ENCODE measurements around the gene CLIP4. TPM values are rescaled to one million over a fixed set of nuclear protein-coding genes. Genes with fewer than 3 reads are reported as not detected.

Gene CLIP4
- total RNA-seq, 1 experiment from 2014 or later = 0.39 TPM

DNA sequence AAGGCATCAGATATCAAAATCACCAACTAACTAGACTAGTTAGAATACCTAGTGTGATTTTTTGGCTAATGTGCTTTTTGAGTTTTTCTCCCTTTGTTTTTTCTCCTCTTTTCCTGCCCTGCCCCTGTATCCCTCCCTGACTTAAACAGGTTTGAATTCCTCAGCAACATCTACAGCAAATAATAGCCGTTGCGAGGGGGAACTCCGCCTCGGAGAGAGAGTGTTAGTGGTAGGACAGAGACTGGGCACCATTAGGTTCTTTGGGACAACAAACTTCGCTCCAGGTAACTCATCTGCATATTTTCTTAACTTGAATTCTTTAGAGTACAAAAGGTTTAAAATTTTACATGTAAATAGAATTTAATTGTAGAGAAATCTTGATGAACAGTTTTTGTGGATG lies 45.0 kb downstream of the CLIP4 start:
- Mint-ChIP-seq H3K9me3 (no peaks in the 10 kb centered on the region), H3K4me3 (no peak overlapping the region), H3K27ac (0 out of 2 replicates have a peak overlapping the region, but pooled peaks have one; percentile 24), H3K4me1 (peaks cover 32% of the 10 kb centered on the region), H3K36me3 (no peaks in the 10 kb centered on the region), H3K27me3 (ENCODE audit: low read depth) (no peaks in the 10 kb centered on the region)
- ChIA-PET POLR2A (no interaction called here), CTCF (no interaction called here)
- no peak for DNase-seq (ENCODE audit: low spot score)
- TF ChIP-seq, protein P1, sequence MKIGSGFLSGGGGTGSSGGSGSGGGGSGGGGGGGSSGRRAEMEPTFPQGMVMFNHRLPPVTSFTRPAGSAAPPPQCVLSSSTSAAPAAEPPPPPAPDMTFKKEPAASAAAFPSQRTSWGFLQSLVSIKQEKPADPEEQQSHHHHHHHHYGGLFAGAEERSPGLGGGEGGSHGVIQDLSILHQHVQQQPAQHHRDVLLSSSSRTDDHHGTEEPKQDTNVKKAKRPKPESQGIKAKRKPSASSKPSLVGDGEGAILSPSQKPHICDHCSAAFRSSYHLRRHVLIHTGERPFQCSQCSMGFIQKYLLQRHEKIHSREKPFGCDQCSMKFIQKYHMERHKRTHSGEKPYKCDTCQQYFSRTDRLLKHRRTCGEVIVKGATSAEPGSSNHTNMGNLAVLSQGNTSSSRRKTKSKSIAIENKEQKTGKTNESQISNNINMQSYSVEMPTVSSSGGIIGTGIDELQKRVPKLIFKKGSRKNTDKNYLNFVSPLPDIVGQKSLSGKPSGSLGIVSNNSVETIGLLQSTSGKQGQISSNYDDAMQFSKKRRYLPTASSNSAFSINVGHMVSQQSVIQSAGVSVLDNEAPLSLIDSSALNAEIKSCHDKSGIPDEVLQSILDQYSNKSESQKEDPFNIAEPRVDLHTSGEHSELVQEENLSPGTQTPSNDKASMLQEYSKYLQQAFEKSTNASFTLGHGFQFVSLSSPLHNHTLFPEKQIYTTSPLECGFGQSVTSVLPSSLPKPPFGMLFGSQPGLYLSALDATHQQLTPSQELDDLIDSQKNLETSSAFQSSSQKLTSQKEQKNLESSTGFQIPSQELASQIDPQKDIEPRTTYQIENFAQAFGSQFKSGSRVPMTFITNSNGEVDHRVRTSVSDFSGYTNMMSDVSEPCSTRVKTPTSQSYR (CRISPR knock-in tag; IDR thresholded peaks at IDR 0.05) = no peak
- TF ChIP-seq ELF4 (CRISPR knock-in tag; IDR thresholded peaks at IDR 0.05; ENCODE audit: low read depth) = no peak
- no peak for TF ChIP-seq SMAD4 (CRISPR knock-in tag; IDR thresholded peaks at IDR 0.05)
- peak; percentile 71 for ATAC-seq

DNA sequence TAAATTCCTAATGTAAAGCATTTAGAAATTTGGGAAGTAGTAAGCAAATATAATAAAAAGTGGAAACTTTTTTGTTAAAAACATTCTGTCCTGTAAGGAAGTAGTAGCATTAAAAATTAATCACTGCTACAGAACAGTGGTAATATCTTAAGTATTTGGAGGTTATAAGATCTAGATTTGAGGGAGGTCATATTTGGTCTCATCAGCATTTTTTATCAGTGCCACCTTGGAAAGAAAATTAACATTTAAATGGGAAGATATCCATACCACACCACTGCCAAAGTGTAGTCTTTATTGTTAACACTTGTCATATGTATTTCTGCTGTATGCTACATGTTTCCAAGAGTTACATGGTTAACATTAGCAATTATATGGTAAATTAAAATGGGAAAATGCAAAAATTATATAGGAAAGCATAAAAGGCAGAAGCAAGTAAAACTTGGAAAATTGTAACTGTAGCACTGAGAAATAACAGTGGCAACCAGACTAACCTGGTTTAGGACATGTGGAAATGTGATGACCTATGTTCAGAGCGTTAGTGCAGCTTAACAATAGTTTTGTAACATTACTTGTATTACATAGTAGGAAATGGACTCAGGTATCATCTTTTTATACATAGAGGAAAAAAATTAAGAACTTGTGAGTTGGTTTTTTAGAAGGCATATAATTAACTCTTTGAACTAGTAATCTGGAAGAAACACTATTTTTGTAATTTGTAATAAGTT lies 47.2 kb downstream of the CLIP4 start:
- Mint-ChIP-seq H3K27ac (no peak overlapping the region), H3K36me3 (no peaks in the 10 kb centered on the region), H3K9me3 (no peaks in the 10 kb centered on the region), H3K4me1 (peaks cover 38% of the 10 kb centered on the region), H3K4me3 (no peak overlapping the region), H3K27me3 (ENCODE audit: low read depth) (no peaks in the 10 kb centered on the region)
- DNase-seq (ENCODE audit: low spot score) = no peak
- POLR2A ChIA-PET = no interaction called here
- TF ChIP-seq, protein P2, sequence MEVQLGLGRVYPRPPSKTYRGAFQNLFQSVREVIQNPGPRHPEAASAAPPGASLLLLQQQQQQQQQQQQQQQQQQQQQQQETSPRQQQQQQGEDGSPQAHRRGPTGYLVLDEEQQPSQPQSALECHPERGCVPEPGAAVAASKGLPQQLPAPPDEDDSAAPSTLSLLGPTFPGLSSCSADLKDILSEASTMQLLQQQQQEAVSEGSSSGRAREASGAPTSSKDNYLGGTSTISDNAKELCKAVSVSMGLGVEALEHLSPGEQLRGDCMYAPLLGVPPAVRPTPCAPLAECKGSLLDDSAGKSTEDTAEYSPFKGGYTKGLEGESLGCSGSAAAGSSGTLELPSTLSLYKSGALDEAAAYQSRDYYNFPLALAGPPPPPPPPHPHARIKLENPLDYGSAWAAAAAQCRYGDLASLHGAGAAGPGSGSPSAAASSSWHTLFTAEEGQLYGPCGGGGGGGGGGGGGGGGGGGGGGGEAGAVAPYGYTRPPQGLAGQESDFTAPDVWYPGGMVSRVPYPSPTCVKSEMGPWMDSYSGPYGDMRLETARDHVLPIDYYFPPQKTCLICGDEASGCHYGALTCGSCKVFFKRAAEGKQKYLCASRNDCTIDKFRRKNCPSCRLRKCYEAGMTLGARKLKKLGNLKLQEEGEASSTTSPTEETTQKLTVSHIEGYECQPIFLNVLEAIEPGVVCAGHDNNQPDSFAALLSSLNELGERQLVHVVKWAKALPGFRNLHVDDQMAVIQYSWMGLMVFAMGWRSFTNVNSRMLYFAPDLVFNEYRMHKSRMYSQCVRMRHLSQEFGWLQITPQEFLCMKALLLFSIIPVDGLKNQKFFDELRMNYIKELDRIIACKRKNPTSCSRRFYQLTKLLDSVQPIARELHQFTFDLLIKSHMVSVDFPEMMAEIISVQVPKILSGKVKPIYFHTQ (CRISPR knock-in tag; IDR thresholded peaks at IDR 0.05) = no peak
- TF ChIP-seq, protein P3, sequence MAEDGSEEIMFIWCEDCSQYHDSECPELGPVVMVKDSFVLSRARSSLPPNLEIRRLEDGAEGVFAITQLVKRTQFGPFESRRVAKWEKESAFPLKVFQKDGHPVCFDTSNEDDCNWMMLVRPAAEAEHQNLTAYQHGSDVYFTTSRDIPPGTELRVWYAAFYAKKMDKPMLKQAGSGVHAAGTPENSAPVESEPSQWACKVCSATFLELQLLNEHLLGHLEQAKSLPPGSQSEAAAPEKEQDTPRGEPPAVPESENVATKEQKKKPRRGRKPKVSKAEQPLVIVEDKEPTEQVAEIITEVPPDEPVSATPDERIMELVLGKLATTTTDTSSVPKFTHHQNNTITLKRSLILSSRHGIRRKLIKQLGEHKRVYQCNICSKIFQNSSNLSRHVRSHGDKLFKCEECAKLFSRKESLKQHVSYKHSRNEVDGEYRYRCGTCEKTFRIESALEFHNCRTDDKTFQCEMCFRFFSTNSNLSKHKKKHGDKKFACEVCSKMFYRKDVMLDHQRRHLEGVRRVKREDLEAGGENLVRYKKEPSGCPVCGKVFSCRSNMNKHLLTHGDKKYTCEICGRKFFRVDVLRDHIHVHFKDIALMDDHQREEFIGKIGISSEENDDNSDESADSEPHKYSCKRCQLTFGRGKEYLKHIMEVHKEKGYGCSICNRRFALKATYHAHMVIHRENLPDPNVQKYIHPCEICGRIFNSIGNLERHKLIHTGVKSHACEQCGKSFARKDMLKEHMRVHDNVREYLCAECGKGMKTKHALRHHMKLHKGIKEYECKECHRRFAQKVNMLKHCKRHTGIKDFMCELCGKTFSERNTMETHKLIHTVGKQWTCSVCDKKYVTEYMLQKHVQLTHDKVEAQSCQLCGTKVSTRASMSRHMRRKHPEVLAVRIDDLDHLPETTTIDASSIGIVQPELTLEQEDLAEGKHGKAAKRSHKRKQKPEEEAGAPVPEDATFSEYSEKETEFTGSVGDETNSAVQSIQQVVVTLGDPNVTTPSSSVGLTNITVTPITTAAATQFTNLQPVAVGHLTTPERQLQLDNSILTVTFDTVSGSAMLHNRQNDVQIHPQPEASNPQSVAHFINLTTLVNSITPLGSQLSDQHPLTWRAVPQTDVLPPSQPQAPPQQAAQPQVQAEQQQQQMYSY (CRISPR knock-in tag; IDR thresholded peaks at IDR 0.05) = no peak
- no peak for TF ChIP-seq SMAD3 (CRISPR knock-in tag; IDR thresholded peaks at IDR 0.05; ENCODE audit: borderline replicate concordance)
- TF ChIP-seq NFATC4 (CRISPR knock-in tag; IDR thresholded peaks at IDR 0.05) = no peak
- no peak for TF ChIP-seq ELF4 (CRISPR knock-in tag; IDR thresholded peaks at IDR 0.05; ENCODE audit: low read depth)
- ATAC-seq = no peak
- CTCF ChIA-PET = no interaction called here

DNA sequence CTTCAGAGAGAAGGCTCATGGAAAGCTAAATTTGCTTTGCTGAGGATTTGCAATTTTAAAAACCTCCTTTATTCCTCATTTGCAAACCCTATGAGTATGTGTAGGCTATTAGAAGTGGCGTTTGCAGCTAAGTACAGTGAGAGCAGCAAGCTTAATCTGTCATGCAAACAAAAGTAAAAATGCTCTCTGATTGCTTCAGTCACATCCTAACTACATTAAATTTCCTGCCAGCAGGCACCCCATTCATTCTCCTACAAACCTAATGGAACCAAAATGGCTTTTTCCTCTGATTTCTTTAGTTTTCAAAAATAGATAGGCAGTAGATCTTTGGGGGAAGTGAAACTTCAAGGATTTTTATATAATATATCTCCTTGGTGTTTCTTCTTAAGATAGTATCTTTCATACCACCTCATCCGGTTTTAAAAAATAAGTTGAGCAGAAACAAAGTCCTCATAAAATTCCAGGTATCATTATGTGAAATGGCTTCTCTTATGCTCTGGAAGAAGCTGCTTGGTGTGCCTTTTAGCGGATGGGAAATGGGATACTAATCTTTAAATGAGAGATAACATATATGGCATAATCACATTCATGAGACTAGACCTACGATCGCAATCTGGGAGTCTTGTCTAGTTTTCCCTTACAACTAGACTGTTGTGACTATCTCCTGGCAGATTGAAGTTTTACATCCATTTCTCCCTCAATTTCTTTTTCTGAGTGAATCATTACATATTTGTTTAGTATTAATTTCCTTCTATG lies 49.1 kb downstream of the CLIP4 start:
- no peak for ATAC-seq
- H3K4me3 Mint-ChIP-seq = no peak overlapping the region
- CTCF ChIA-PET = interaction anchor here (1.5 kb wide), 1 partner anchor 206 kb away, joined by 3 read pairs; no protein-coding TSS in a partner anchor
- POLR2A ChIA-PET = no interaction called here
- peak overlapping the region; percentile 58; the same call in 1 of the 2 replicates for H3K27ac Mint-ChIP-seq
- peaks cover 4% of the 10 kb centered on the region; the same call in 1 of the 2 replicates for H3K9me3 Mint-ChIP-seq
- no peak for DNase-seq (ENCODE audit: low spot score)
- no peaks in the 10 kb centered on the region for H3K36me3 Mint-ChIP-seq
- TF ChIP-seq, protein P4, sequence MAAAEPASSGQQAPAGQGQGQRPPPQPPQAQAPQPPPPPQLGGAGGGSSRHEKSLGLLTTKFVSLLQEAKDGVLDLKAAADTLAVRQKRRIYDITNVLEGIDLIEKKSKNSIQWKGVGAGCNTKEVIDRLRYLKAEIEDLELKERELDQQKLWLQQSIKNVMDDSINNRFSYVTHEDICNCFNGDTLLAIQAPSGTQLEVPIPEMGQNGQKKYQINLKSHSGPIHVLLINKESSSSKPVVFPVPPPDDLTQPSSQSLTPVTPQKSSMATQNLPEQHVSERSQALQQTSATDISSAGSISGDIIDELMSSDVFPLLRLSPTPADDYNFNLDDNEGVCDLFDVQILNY (CRISPR knock-in tag; IDR thresholded peaks at IDR 0.05) = no peak
- H3K4me1 Mint-ChIP-seq = peaks cover 37% of the 10 kb centered on the region
- no peaks in the 10 kb centered on the region for H3K27me3 Mint-ChIP-seq (ENCODE audit: low read depth)
